H9 (cell line): ENCODE data around the gene TRAF2. TPM values are rescaled to one million over a fixed set of nuclear protein-coding genes. Genes with fewer than 3 reads are reported as not detected.

Experiments
- DNase-seq: peaks from one replicate; pipeline ENCODE4 v3.0.0-alpha.2; 2017
- H2AFZ ChIP-seq: one replicate; pipeline ENCODE4 v1.6.1; 2013; ENCODE audit warnings: mild to moderate bottlenecking, low read length, control low read depth, moderate library complexity
- H2AK5ac ChIP-seq: 2 replicates; pipeline ENCODE4 v1.6.1; 2013; ENCODE audit warnings: low read length, control low read depth, mixed read lengths; ENCODE audit not compliant: insufficient read length
- H2BK120ac ChIP-seq: one replicate; pipeline ENCODE4 v1.6.1; 2013; ENCODE audit warnings: low read depth, mild to moderate bottlenecking, low read length, control low read depth, inconsistent platforms; ENCODE audit not compliant: poor library complexity, severe bottlenecking
- H2BK12ac ChIP-seq: 2 replicates; pipeline ENCODE4 v1.6.1; 2013; ENCODE audit warnings: low read length, control low read depth, mixed read lengths, low read depth; ENCODE audit not compliant: insufficient read length
- H2BK15ac ChIP-seq: 2 replicates; pipeline ENCODE4 v1.6.1; 2013; ENCODE audit warnings: low read depth, low read length, control low read depth
- H2BK20ac ChIP-seq: one replicate; pipeline ENCODE4 v1.6.1; 2013; ENCODE audit warnings: low read depth, mild to moderate bottlenecking, low read length, control low read depth, inconsistent platforms; ENCODE audit not compliant: poor library complexity, severe bottlenecking
- H2BK5ac ChIP-seq: 2 replicates; pipeline ENCODE4 v1.6.1; 2013; ENCODE audit warnings: low read length, control low read depth, mixed read lengths; ENCODE audit not compliant: insufficient read length
- H3K14ac ChIP-seq: 2 replicates; pipeline ENCODE4 v1.6.1; 2013; ENCODE audit warnings: low read length, control low read depth; ENCODE audit not compliant: insufficient read depth
- H3K18ac ChIP-seq: 2 replicates; pipeline ENCODE4 v1.6.1; 2013; ENCODE audit warnings: low read depth, mild to moderate bottlenecking, mixed read lengths, low read length, control low read depth; ENCODE audit not compliant: insufficient read length
- H3K23ac ChIP-seq: 2 replicates; pipeline ENCODE4 v1.6.1; 2013; ENCODE audit warnings: low read length, control low read depth, mixed read lengths, low read depth; ENCODE audit not compliant: insufficient read length
- H3K23me2 ChIP-seq: 2 replicates; pipeline ENCODE4 v1.6.1; 2013; ENCODE audit warnings: low read depth, mild to moderate bottlenecking, mixed read lengths, low read length, control low read depth; ENCODE audit not compliant: insufficient read length, poor library complexity, severe bottlenecking
- H3K27ac ChIP-seq: 2 replicates; pipeline ENCODE4 v1.5.1; 2013; ENCODE audit warnings: low read length, control low read depth, mixed read lengths, low read depth; ENCODE audit not compliant: insufficient read length
- H3K27me3 ChIP-seq: 2 replicates; pipeline ENCODE4 v1.6.1; 2013; ENCODE audit warnings: low read length, control low read depth, inconsistent platforms; ENCODE audit not compliant: insufficient read depth
- H3K4ac ChIP-seq: 2 replicates; pipeline ENCODE4 v1.6.1; 2013; ENCODE audit warnings: low read depth, mild to moderate bottlenecking, control low read depth, inconsistent platforms, low read length, moderate library complexity
- H3K4me1 ChIP-seq: 2 replicates; pipeline ENCODE4 v1.6.1; 2013; ENCODE audit warnings: low read length, control low read depth, inconsistent platforms; ENCODE audit not compliant: insufficient read depth
- H3K4me2 ChIP-seq: 2 replicates; pipeline ENCODE4 v1.6.1; 2013; ENCODE audit warnings: low read length, control low read depth, mixed read lengths; ENCODE audit not compliant: insufficient read length, insufficient read depth
- H3K56ac ChIP-seq: 2 replicates; pipeline ENCODE4 v1.6.1; 2013; ENCODE audit warnings: low read depth, mild to moderate bottlenecking, mixed read lengths, low read length, control low read depth; ENCODE audit not compliant: insufficient read length
- H3K79me1 ChIP-seq: 2 replicates; pipeline ENCODE4 v1.6.1; 2013; ENCODE audit warnings: low read depth, mild to moderate bottlenecking, moderate library complexity, low read length, control low read depth, inconsistent platforms; ENCODE audit not compliant: insufficient read depth, poor library complexity, severe bottlenecking
- H3K79me2 ChIP-seq: 2 replicates; pipeline ENCODE4 v1.6.1; 2013; ENCODE audit warnings: low read length, control low read depth, inconsistent platforms; ENCODE audit not compliant: insufficient read depth
- H3K9ac ChIP-seq: 2 replicates; pipeline ENCODE4 v1.6.1; 2013; ENCODE audit warnings: low read length, control low read depth, mixed read lengths; ENCODE audit not compliant: insufficient read length; ENCODE audit errors: extremely low read depth
- H3K9me3 ChIP-seq: one replicate; pipeline ENCODE4 v1.6.1; 2013; ENCODE audit warnings: low read depth, low read length, inconsistent platforms; ENCODE audit not compliant: control insufficient read depth
- H3T11ph ChIP-seq: one replicate; pipeline ENCODE4 v1.6.1; 2013; ENCODE audit warnings: mild to moderate bottlenecking, low read length, control low read depth, inconsistent platforms
- H4K20me1 ChIP-seq: one replicate; pipeline ENCODE4 v1.6.1; 2013; ENCODE audit not compliant: control insufficient read depth, insufficient read length, insufficient read depth
- H4K5ac ChIP-seq: 2 replicates; pipeline ENCODE4 v1.6.1; 2013; ENCODE audit warnings: low read depth, mild to moderate bottlenecking, mixed read lengths, low read length, control low read depth; ENCODE audit not compliant: insufficient read length
- H4K8ac ChIP-seq: replicated peaks from 2 replicates; pipeline ENCODE4 v1.6.1; 2013; ENCODE audit warnings: low read length, control low read depth, mixed read lengths, low read depth; ENCODE audit not compliant: insufficient read length
- H4K91ac ChIP-seq: 2 replicates; pipeline ENCODE4 v1.6.1; 2013; ENCODE audit warnings: low read depth, mild to moderate bottlenecking, moderate library complexity, mixed read lengths, low read length, control low read depth; ENCODE audit not compliant: insufficient read length
- H3K27ac Mint-ChIP-seq, 3 experiments: 2 replicates in 2 of 3; 3 replicates in 1 of 3; pipeline ENCODE4 v1.8.0; 2020 to 2021; ENCODE audit warnings: mixed read lengths in 3 of 3, mild to moderate bottlenecking in 1 of 3, moderate library complexity in 1 of 3
- H3K27me3 Mint-ChIP-seq: 2 replicates; pipeline ENCODE4 v1.8.0; 2021; ENCODE audit warnings: low read depth, mild to moderate bottlenecking, moderate library complexity, mixed read lengths
- H3K36me3 Mint-ChIP-seq, 3 experiments: 2 replicates in 2 of 3; 3 replicates in 1 of 3; pipeline ENCODE4 v1.8.0; 2020 to 2021; ENCODE audit warnings: low read depth in 3 of 3, mixed read lengths in 3 of 3; ENCODE audit not compliant: insufficient read depth in 1 of 3
- H3K4me1 Mint-ChIP-seq, 2 experiments: 2 replicates each; pipeline ENCODE4 v1.8.0; 2020; ENCODE audit warnings: mixed read lengths in 2 of 2
- H3K4me3 Mint-ChIP-seq, 2 experiments: 2 replicates in 1 of 2; 3 replicates in 1 of 2; pipeline ENCODE4 v1.8.0; 2020 to 2021; ENCODE audit warnings: mild to moderate bottlenecking in 2 of 2, mixed read lengths in 2 of 2, moderate library complexity in 1 of 2
- H3K9me3 Mint-ChIP-seq, 2 experiments: 2 replicates in 1 of 2; 3 replicates in 1 of 2; pipeline ENCODE4 v1.8.0; 2020; ENCODE audit warnings: mild to moderate bottlenecking in 2 of 2, mixed read lengths in 2 of 2, moderate library complexity in 1 of 2
- CTCF ChIP-seq: fragments of 200-600 bp; sonication (generic); conservative IDR thresholded peaks from 3 replicates; pipeline ENCODE4 v1.8.0; 2021; ENCODE audit warnings: antibody characterized with exemption, mild to moderate bottlenecking
- WGBS: extraction: QIAGEN DNeasy Blood & Tissue Kit; methylation state at CpG from one replicate; pipeline ENCODE4 v1.1.7; 2013; ENCODE audit warnings: missing lambda C conversion rate, low lambda C conversion rate, mixed read lengths; ENCODE audit not compliant: insufficient read length; ENCODE audit errors: extremely low coverage; 5-methylcytosine and 5-hydroxymethylcytosine counted together
- total RNA-seq: library from RNA; stranded (reverse); gene quantifications from 2 replicates; pipeline ENCODE4 v1.2.1, GENCODE V29; 2021

Gene TRAF2
- total RNA-seq, 1 experiment from 2014 or later = 48.8 TPM

- H2BK15ac ChIP-seq = no peak overlapping the region
- no peak overlapping the region for H3K4me3 Mint-ChIP-seq
- H4K5ac ChIP-seq = no peak overlapping the region
- no peaks in the 10 kb centered on the region for H4K20me1 ChIP-seq
- H3K9ac ChIP-seq = no peak overlapping the region
- no CpG with 5 or more reads among the region's 27 CpGs for WGBS
- no peak overlapping the region for H3K27ac Mint-ChIP-seq
- H3K9me3 ChIP-seq = no peaks in the 10 kb centered on the region
- H3K27ac ChIP-seq = no peak overlapping the region
- no peak overlapping the region for H3K56ac ChIP-seq
- no peak overlapping the region for H3K18ac ChIP-seq
- peaks cover 8% of the 10 kb centered on the region for H3K23me2 ChIP-seq
- H2BK120ac ChIP-seq = no peak overlapping the region
- no peaks in the 10 kb centered on the region for H3K79me2 ChIP-seq
- H3K4me1 Mint-ChIP-seq = peaks cover 10 to 18% of the 10 kb centered on the region in 2 experiments
- no peak overlapping the region for H3T11ph ChIP-seq
- H4K91ac ChIP-seq = no peak overlapping the region
- no peaks in the 10 kb centered on the region for H3K4me1 ChIP-seq
- no peaks in the 10 kb centered on the region for H3K27me3 Mint-ChIP-seq
- H3K23ac ChIP-seq = no peak overlapping the region
- H2AFZ ChIP-seq = no peak overlapping the region
- TF ChIP-seq CTCF = no peak
- H3K4ac ChIP-seq = no peak overlapping the region
- no peak overlapping the region for H2AK5ac ChIP-seq
- H2BK20ac ChIP-seq = no peak overlapping the region
- DNase-seq = no peak
- H3K14ac ChIP-seq = no peak overlapping the region
- H2BK5ac ChIP-seq = no peak overlapping the region
- no peaks in the 10 kb centered on the region for H3K79me1 ChIP-seq
- H3K4me2 ChIP-seq = no peak overlapping the region
- H2BK12ac ChIP-seq = no peak overlapping the region
- H3K9me3 Mint-ChIP-seq = no peaks in the 10 kb centered on the region
- no peaks in the 10 kb centered on the region for H3K27me3 ChIP-seq
- H3K36me3 Mint-ChIP-seq = peaks cover 2 to 14% (median 13%) of the 10 kb centered on the region in 3 experiments; a peak in 5 of 7 replicates
- H4K8ac ChIP-seq = no peak overlapping the region
Measured at GRCh38 chr9:136946228-136947027, 60.1 kb downstream of the TRAF2 start.
